GM18505 (cell line): ENCODE data around the gene ATP6V0A1.
"Not testable (repeated sequence)": the region's sequence is repeated elsewhere in the genome, so short reads cannot be mapped to it uniquely, and the experiment has no call there.

Experiments
- ATAC-seq: cut with Tn5 transposase; IDR thresholded peaks from one replicate; pipeline ENCODE4 v1.9.1; 2021; ENCODE audit not compliant: unreplicated experiment
- POLR2A ChIP-seq: IDR thresholded peaks from 4 replicates; pipeline ENCODE4 v1.6.1; 2011; ENCODE audit warnings: borderline replicate concordance; ENCODE audit not compliant: insufficient read depth, insufficient read length; ENCODE audit errors: extremely low read depth

The ATP6V0A1 gene

DNA sequence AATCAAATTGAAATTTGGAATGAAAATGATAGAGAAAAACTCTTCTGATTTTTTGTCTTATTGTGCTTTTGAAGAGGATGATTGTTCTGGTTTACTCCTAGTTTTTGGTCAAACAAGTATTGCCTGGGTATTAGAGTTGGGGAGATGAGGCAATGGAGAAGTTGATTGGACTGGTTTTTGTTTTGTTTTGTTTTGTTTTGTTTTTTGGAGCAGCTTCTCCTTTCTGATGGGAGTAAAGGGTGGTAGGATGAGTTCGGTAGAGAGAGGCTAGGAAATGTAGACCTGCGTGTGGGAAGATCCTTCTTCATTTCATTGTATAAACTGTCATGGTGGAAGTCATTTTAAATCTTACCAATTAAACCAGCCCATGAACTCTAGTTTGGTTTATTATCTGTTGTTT lies 17.7 kb downstream of the ATP6V0A1 start:
- TF ChIP-seq POLR2A: no peak
- no peak for ATAC-seq

DNA sequence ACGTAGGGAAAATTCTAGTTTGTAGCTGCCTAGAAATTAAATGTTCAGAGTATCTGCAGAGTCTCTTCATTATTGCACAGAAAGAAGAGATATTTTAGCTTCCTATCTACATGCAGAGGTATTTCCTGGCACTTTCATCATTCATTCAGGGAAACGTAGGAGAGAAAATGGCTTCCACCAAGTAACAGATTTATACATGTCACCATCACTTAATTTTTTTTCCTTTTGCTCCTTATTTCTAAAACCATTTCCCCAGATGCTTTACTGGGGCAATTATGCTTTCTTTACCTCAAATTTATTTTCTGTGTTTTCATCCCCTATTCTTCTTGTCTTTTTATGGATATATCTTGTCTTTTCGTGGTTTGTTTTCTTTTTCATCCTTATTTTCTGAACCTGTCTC lies 18.5 kb downstream of the ATP6V0A1 start:
- no peak for ATAC-seq
- TF ChIP-seq POLR2A: no peak

DNA sequence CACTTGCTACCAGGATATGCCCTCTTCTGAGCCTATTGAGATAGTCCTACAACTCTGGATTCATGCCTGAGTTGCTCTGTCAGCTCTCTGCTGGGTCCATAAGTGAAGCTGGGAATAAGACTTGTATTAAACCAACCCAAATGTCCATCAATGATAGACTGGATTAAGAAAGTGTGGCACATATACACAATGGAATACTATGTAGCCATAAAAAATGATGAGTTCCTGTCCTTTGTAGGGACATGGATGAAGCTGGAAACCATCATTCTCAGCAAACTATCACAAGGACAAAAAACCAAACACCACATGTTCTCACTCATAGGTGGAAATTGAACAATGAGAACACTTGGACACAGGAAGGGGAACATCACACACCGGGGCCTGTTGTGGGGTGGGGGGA lies 19.1 kb downstream of the ATP6V0A1 start:
- not testable (repeated sequence) for ATAC-seq

DNA sequence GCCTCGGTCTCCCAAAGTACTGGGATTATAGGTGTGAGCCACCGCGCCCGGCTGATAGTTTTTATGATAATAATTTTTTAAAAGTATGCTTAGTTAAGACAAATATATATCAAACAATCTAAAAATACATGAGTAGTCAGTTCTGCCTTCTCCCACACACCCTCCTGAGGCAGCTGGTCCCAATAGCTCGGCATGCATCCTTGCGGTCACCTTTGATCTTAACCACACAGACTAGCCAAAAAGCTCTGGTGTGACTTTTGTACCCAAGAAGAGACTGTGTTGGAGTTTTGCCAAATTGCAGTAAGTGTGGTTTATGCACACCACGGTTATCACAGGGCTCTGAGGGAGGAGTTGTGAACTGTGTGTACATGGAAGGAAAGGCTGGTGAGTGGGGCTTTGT lies 25.6 kb downstream of the ATP6V0A1 start:
- ATAC-seq: no peak
- no peak for TF ChIP-seq POLR2A

DNA sequence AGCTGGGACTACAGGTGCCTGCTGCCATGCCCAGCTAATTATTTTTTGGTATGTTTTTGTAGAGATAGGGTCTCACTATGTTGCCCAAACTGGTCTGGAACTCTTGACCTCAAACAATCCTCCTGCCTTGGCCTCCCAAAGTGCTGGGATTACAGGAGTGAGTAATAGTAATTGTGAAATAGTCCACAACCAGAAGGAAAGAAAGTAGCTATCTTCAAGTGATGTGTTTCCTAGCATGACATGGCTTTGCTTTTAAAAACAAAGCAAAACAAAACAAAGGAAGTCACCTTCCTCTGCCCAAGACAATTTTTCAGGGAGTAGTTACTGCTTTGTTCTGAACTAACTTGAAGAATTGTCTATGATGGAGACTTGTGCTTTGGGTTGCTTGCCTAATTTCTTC lies 27.0 kb downstream of the ATP6V0A1 start:
- ATAC-seq: no peak
- no peak for TF ChIP-seq POLR2A

DNA sequence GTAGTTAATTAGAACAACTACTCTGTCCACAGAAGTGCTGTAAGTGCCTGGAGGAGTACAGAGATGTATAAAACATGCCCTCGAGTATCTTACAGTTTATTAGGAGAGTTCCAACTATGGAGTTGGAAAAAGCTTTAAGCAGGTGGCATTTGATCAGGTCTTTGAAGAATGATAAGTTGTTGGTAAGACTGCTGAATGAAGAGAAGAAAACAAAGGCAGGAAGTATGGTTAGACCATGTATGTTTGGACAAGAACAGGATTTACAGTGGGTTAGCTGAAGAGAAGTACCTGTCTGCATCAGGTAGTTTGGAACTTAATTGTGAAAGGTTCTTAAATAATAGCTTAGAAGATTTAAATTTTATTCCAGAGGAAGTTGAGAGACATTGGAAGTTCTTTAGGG lies 29.4 kb downstream of the ATP6V0A1 start:
- ATAC-seq: no peak
- no peak for TF ChIP-seq POLR2A

DNA sequence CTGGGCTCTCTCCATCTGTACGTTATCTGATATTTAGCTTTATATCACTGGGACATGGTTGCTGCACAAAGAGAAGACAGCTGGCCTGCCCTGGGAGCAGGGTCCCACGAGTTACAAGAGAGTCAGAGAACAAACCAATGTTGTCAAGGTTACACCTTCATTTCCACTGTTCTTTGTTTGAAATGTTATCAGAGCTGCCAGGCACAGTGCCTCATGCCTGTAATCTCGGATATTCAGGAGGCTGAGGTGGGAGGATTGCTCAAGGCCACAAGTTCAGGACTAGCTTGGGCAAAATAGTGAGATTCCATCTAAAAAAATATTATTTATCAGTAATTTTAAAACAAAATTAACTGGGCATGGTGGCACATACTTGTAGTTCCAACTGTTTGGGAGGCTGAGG lies 34.6 kb downstream of the ATP6V0A1 start:
- no peak for ATAC-seq
- TF ChIP-seq POLR2A: no peak

DNA sequence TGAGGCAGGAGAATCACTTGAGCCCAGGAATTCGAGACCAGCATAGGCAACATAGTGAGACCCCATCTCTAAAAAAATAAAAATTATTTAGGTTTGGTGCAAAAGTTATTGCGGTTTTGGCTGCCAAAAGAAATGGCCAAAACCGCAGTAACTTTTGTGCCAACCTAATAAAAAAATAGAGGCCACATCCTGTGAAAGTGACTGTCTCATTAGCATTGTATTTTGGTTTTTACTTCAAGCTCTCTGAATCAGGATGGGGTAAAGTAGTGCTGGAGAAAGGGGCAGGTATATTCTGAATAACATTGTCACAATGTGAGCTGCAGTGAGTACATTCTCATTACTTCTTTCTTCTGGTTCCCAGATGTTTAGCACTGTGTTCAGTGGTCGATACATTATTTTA lies 36.0 kb downstream of the ATP6V0A1 start:
- TF ChIP-seq POLR2A: no peak
- no peak for ATAC-seq

DNA sequence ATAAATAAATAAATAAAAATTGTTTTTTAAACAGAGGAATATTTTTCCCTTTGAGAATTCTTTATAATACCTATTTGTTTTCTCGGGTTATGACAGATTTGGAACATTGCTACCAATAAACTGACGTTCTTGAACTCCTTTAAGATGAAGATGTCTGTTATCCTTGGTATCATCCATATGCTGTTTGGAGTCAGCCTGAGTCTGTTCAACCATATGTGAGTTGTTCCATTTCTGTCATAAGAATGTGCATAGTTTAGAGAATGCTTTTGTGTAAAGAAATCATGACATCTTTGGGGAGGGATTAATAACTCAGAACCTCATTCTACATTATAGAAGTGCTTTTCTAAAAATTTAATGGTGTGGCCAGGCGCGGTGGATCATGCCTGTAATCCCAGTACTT lies 40.1 kb downstream of the ATP6V0A1 start:
- TF ChIP-seq POLR2A: no peak

DNA sequence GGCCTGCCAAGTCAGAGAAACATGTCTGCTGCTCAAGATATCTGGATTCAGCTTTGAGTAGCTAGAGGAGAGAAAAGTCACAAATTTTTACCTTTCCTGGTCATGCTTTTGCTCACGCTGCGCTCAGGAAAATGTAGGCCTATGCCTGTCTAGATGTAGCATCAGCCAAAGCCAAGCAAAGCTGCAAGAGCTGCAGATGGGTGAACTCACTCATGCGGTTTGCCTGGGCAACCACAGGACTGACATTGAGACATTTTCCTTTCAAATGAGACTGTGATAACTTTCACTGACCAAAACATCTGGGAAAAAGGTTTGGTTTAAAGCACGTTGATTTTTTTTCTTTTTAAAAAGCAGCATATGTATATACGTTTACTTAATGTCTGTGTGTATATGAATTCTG lies 43.4 kb downstream of the ATP6V0A1 start:
- no peak for TF ChIP-seq POLR2A
- no peak for ATAC-seq

More for the DNA sequence above, 40.1 kb downstream of the ATP6V0A1 start:
- ATAC-seq: no peak

DNA sequence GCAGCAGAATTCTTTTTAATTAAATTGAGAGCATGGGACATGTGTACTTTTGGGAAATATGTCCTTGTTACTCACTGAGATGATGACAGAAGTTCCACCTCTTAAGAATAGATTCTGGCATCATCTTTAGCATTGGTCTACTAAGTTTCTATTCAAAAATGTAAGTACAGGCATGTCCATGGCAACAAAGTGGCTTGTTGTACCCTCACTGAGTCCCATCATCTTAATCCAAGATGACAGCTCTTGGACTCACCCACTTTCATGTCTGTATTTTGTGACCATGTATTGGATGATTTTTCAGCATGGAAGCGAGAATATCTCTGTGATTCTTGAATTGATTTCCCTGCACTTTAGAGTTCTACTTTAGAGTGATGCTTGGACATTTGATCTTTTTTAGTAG lies 44.2 kb downstream of the ATP6V0A1 start:
- no peak for ATAC-seq
- TF ChIP-seq POLR2A: no peak

DNA sequence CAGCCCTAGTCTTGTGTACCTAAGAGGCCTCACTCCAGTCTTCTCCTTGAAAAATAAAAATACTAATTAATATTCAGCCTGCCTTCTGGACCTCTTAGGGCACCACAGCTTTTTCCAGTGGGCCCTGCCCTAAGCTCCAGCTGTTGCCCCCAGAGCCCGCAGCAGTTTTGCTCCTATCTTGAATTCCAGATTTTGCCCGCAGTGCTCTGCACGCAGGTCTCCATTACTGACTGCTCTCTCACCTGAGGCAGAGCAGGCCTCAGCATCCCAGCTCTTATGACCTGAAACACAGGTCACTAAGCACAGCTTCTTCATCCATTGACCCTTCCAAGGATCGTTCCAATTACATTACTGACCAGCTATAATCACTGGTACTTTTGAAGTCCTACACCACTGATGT lies 49.0 kb downstream of the ATP6V0A1 start:
- no peak for ATAC-seq
- no peak for TF ChIP-seq POLR2A

DNA sequence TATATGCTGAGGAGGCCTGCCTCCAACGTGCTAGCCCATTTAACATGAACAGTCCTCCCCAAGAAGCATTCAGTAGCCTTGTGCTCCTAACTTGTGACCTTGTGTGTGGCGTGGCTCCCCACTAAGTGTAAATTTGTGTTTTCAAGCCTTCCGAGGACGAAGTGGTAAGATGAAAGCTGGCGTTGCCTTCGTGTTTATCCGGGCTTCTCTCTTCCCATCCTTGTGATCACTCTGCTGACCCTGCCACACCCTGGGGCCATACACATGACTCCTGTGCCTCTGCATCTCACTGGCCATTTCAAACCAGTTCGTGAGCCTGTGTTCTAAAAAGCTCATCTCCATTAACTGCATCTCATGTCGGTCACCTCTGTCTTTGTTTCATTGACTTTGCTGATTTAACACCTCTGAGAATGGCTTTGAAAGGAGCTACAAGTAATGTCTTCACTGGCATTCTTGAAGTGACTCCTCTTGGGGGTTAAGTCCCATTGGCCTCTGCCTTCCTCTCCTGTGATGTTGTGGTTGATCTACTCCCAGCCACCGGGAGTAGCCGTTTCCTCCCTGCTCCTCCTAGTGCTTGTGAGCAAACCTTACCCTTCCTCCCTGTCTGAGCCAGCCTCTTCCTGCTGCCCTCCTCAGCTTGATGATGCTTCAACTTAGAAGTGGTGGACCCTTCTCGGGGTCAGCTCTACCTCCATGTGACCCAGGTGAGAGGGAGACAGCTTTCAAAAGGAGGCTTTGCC lies 49.9 kb downstream of the ATP6V0A1 start:
- no peak for TF ChIP-seq POLR2A
- ATAC-seq: no peak

DNA sequence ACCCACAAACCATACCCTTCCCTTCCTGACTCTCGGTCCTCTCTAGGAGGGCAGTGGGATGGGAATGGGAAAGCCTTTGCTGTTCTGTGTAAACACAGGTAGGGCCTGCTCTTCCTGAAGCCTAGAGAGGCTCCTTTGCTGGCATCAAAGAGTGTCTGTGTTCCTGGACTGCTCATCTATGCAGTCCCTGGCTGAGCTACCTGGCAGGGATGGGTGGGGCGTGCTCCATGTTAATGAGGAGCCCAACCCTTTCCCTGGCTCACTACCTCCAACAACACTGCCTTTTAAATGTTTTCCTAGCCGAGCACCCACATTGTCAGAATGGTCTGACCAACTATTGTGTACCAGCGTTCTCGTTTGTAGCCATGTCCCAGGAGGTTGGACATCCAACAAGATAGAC lies 50.7 kb downstream of the ATP6V0A1 start:
- no peak for TF ChIP-seq POLR2A
- no peak for ATAC-seq

DNA sequence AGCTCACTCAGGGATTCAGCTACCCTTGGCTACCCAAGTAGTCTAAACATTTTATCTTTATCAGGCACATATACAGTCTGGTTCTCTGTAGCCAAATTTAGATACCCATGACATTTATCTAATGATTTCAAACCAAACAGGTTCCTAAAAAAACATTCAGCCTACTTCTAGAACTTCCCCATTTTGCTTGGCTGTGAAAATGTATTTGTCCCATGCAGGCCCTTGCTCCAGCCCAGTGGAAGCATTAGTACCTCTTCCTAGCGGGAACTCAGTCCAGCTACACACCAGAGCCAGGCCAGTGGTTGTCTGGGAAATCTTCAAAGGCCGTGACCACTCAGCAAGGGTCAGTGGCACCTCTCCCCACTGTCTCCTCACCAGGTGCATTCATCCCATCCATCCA lies 51.2 kb downstream of the ATP6V0A1 start:
- no peak for ATAC-seq

More for the DNA sequence above, 51.2 kb downstream of the ATP6V0A1 start:
- TF ChIP-seq POLR2A: no peak
